SK-N-SH (cell line): ENCODE data around the gene FSHR. TPM values are rescaled to one million over a fixed set of nuclear protein-coding genes. Genes with fewer than 3 reads are reported as not detected.

Experiments used
- CTCF ChIA-PET: fragments of 300-600, 350-600 bp; formaldehyde crosslinking; extraction: SDS; loops from one replicate; lab custom pipeline; 2021; lab: Yijun Ruan, JAX
- POLR2A ChIA-PET: fragments of 350-600 bp; sonication (Branson Sonifier 250); formaldehyde crosslinking; extraction: SDS; loops from one replicate; lab custom pipeline; 2020; ENCODE audit warnings: antibody characterized with exemption, inconsistent platforms; lab: Yijun Ruan, JAX
- DNase-seq: peaks from one replicate; pipeline ENCODE4 v3.0.0; 2012
- H2AFZ ChIP-seq: fragments of 200-600 bp; sonication (generic); 2 replicates; pipeline ENCODE4 v1.8.1; 2016; ENCODE audit warnings: antibody characterized with exemption, mild to moderate bottlenecking, low read depth
- H3F3A ChIP-seq: fragments of 200-600 bp; sonication (generic); replicated peaks from 2 replicates; pipeline ENCODE3; 2016; ENCODE audit warnings: antibody characterized with exemption, mild to moderate bottlenecking; ENCODE audit not compliant: insufficient read depth
- H3K27ac ChIP-seq, 2 experiments: fragments of 200-500 bp in 1 of 2; fragments of 200-600 bp in 1 of 2; sonication (Bioruptor generic) in 1 of 2; sonication (generic), shearing (Covaris generic) in 1 of 2; 2 replicates each; pipeline versions ENCODE4 v1.5.1 to v1.6.1; 2014 to 2016; ENCODE audit warnings: low read depth in 2 of 2, inconsistent platforms in 1 of 2, low read length in 1 of 2, mild to moderate bottlenecking in 1 of 2, mixed read lengths in 1 of 2
- H3K27me3 ChIP-seq: fragments of 200-600 bp; sonication (generic), shearing (Covaris generic); 2 replicates; pipeline ENCODE4 v1.6.1; 2016; ENCODE audit warnings: mixed run types; ENCODE audit not compliant: insufficient read depth
- H3K36me3 ChIP-seq, 2 experiments: fragments of 200-500 bp in 1 of 2; fragments of 200-600 bp in 1 of 2; sonication (Bioruptor generic) in 1 of 2; sonication (generic) in 1 of 2; replicated peaks in 1 of 2; 2 replicates each; pipeline versions ENCODE3 to v1.5.1; 2014 to 2016; ENCODE audit warnings: low read length in 1 of 2, mild to moderate bottlenecking in 1 of 2; ENCODE audit not compliant: insufficient read depth in 2 of 2, control insufficient read depth in 1 of 2
- H3K4me1 ChIP-seq, 2 experiments: fragments of 200-500 bp in 1 of 2; fragments of 200-600 bp in 1 of 2; sonication (Bioruptor generic) in 1 of 2; sonication (generic), shearing (Covaris generic) in 1 of 2; 2 replicates each; pipeline versions ENCODE4 v1.5.1 to v1.6.1; 2014 to 2016; ENCODE audit warnings: low read depth in 1 of 2, low read length in 1 of 2, mixed run types in 1 of 2; ENCODE audit not compliant: insufficient read depth in 2 of 2, control insufficient read depth in 1 of 2
- H3K4me2 ChIP-seq: fragments of 200-600 bp; sonication (generic), shearing (Covaris generic); 2 replicates; pipeline ENCODE4 v1.6.1; 2017; ENCODE audit warnings: mixed run types
- H3K4me3 ChIP-seq, 2 experiments: fragments of 200-500 bp in 1 of 2; fragments of 200-600 bp in 1 of 2; sonication (Bioruptor generic) in 1 of 2; sonication (generic), shearing (Covaris generic) in 1 of 2; 2 replicates each; pipeline versions ENCODE4 v1.5.1 to v1.8.1; 2014 to 2016; ENCODE audit warnings: low read depth in 2 of 2, inconsistent platforms in 1 of 2, low read length in 1 of 2, mild to moderate bottlenecking in 1 of 2, mixed read lengths in 1 of 2, moderate library complexity in 1 of 2
- H3K79me2 ChIP-seq: fragments of 200-600 bp; sonication (generic); 2 replicates; pipeline ENCODE4 v1.8.1; 2017; ENCODE audit warnings: mild to moderate bottlenecking; ENCODE audit not compliant: insufficient read depth
- H3K9ac ChIP-seq: fragments of 200-600 bp; sonication (generic); 2 replicates; pipeline ENCODE4 v1.6.1; 2017; ENCODE audit warnings: mixed run types
- H3K9me2 ChIP-seq: fragments of 200-600 bp; sonication (generic); 2 replicates; pipeline ENCODE4 v1.6.1; 2017; ENCODE audit warnings: mixed run types
- H3K9me3 ChIP-seq: fragments of 200-600 bp; sonication (generic); 2 replicates; pipeline ENCODE4 v1.6.1; 2017; ENCODE audit warnings: mixed run types, mild to moderate bottlenecking, moderate library complexity
- H4K20me1 ChIP-seq: fragments of 200-600 bp; sonication (generic); 2 replicates; pipeline ENCODE4 v1.6.1; 2017; ENCODE audit warnings: mild to moderate bottlenecking, mixed run types; ENCODE audit not compliant: insufficient read depth
- CHD2 ChIP-seq: fragments of 150-350 bp; IDR thresholded peaks from 2 replicates; pipeline ENCODE4 v1.6.1; 2018; ENCODE audit warnings: low read length; ENCODE audit not compliant: partially characterized antibody
- CTCF ChIP-seq: fragments of 200-600 bp; sonication (generic); IDR thresholded peaks from 2 replicates; pipeline ENCODE4 v1.6.1; 2017; ENCODE audit warnings: antibody characterized with exemption, mild to moderate bottlenecking, moderate library complexity
- EP300 ChIP-seq, 2 experiments: IDR thresholded peaks; 2 replicates each; pipeline versions ENCODE4 v1.4.0 to v1.6.1; 2012; ENCODE audit warnings: borderline replicate concordance in 1 of 2, low read depth in 1 of 2, low read length in 1 of 2
- FOSL2 ChIP-seq: IDR thresholded peaks from 2 replicates; pipeline ENCODE4 v1.4.0; 2012; ENCODE audit warnings: low read depth, mild to moderate bottlenecking, moderate library complexity, borderline replicate concordance
- FOXJ3 ChIP-seq: sonication (generic); formaldehyde crosslinking; IDR thresholded peaks from 2 replicates; pipeline ENCODE4 v1.5.1; 2020; ENCODE audit warnings: mild to moderate bottlenecking, missing genetic modification reagents
- FOXM1 ChIP-seq: IDR thresholded peaks from 2 replicates; pipeline ENCODE4 v1.4.0; 2012; ENCODE audit warnings: low read depth, mild to moderate bottlenecking
- GABPA ChIP-seq: IDR thresholded peaks from 2 replicates; pipeline ENCODE4 v1.4.0; 2012; ENCODE audit warnings: low read depth, mild to moderate bottlenecking
- GATA2 ChIP-seq: sonication (generic); formaldehyde crosslinking; IDR thresholded peaks from 2 replicates; pipeline ENCODE4 v1.5.0; 2020; ENCODE audit warnings: mild to moderate bottlenecking, missing genetic modification reagents
- JUND ChIP-seq: IDR thresholded peaks from 2 replicates; pipeline ENCODE4 v1.4.0; 2012
- MXI1 ChIP-seq: IDR thresholded peaks from 2 replicates; pipeline ENCODE4 v1.6.1; 2012; ENCODE audit warnings: mild to moderate bottlenecking, low read depth, low read length, improper control_type of control experiment
- NFIC ChIP-seq: IDR thresholded peaks from 2 replicates; pipeline ENCODE4 v1.4.0; 2012; ENCODE audit warnings: borderline replicate concordance
- PBX3 ChIP-seq: IDR thresholded peaks from 2 replicates; pipeline ENCODE4; 2012
- RAD21 ChIP-seq: IDR thresholded peaks from 2 replicates; pipeline ENCODE4 v1.6.1; 2012; ENCODE audit warnings: mild to moderate bottlenecking, low read length
- RCOR1 ChIP-seq: fragments of 150-350 bp; IDR thresholded peaks from 2 replicates; pipeline ENCODE4 v1.6.1; 2017; ENCODE audit warnings: antibody characterized with exemption, low read length
- REST ChIP-seq: IDR thresholded peaks from 2 replicates; pipeline ENCODE4 v1.6.1; 2012; ENCODE audit warnings: mild to moderate bottlenecking, low read depth, low read length, moderate library complexity
- TAF1 ChIP-seq: IDR thresholded peaks from 2 replicates; pipeline ENCODE4 v1.6.1; 2012; ENCODE audit warnings: low read depth, mild to moderate bottlenecking, low read length, moderate library complexity, borderline replicate concordance
- TCF12 ChIP-seq: IDR thresholded peaks from 2 replicates; pipeline ENCODE4 v1.4.0; 2012
- TEAD4 ChIP-seq: IDR thresholded peaks from 2 replicates; pipeline ENCODE4 v1.4.0; 2012; ENCODE audit warnings: mild to moderate bottlenecking, borderline replicate concordance; ENCODE audit not compliant: insufficient read depth
- USF2 ChIP-seq: fragments of 150-350 bp; IDR thresholded peaks from 2 replicates; pipeline ENCODE4 v1.6.1; 2017; ENCODE audit warnings: antibody characterized with exemption, low read length, low read depth, borderline replicate concordance
- YY1 ChIP-seq: IDR thresholded peaks from 2 replicates; pipeline ENCODE4 v1.4.0; 2012; ENCODE audit warnings: low read depth, mild to moderate bottlenecking
- WGBS: methylation state at CpG from one replicate; pipeline ENCODE4 v1.1.6; 2017; ENCODE audit warnings: low lambda C conversion rate; 5-methylcytosine and 5-hydroxymethylcytosine counted together
- polyA plus RNA-seq, 3 experiments: library from polyadenylated mRNA; depleted of rRNA; stranded (reverse); fragments of >200 nt; gene quantifications; 2 replicates each; pipeline ENCODE4 v1.2.3, GENCODE V29; 2012

FSHR gene
- polyA plus RNA-seq, 1 of the 3 experiments (the other 2 are of a cell fraction), result not detected

- Histone ChIP-seq H2AFZ (no peak overlapping the region), H3K4me1 (peaks cover 0 to 3% of the 10 kb centered on the region in 2 experiments; a peak in 1 of 4 replicates), H3K4me3 (no peak overlapping the region), H3K27me3 (no peaks in the 10 kb centered on the region), H3K36me3 (no peaks in the 10 kb centered on the region), H3F3A (no peaks in the 10 kb centered on the region), H3K9me3 (no peaks in the 10 kb centered on the region), H3K9ac (no peak overlapping the region), H3K27ac (no peak overlapping the region), H3K79me2 (no peaks in the 10 kb centered on the region), H3K4me2 (no peak overlapping the region), H3K9me2 (no peaks in the 10 kb centered on the region), H4K20me1 (no peaks in the 10 kb centered on the region)
- WGBS, result 17% methylated on average over 3 of the region's 3 CpGs
- POLR2A ChIA-PET, result no interaction called here
- CTCF ChIA-PET, result no interaction called here
- DNase-seq, result no peak
- TF ChIP-seq FOXJ3 (CRISPR knock-in tag) (no peak), TAF1 (no peak), GABPA (no peak), GATA2 (CRISPR knock-in tag) (no peak), FOXM1 (no peak), REST (no peak), RAD21 (no peak), PBX3 (no peak), TCF12 (no peak), FOSL2 (no peak), TEAD4 (no peak), USF2 (no peak), NFIC (no peak), YY1 (no peak), CHD2 (no peak), CTCF (no peak), RCOR1 (no peak), EP300 (IDR thresholded peaks at IDR 0.05; ENCODE audit: borderline replicate concordance in 1 of 2, low read depth in 1 of 2, low read length in 1 of 2) (no peak), JUND (no peak), MXI1 (no peak)
- TF ChIP-seq, all 33 proteins: peak for 0
These were observed 151.6 kb downstream of the FSHR start for GRCh38 chr2:49002750-49003149.
